Keratinocyte (primary cell): ENCODE measurements around the gene FAM9A. TPM values are rescaled to one million over a fixed set of nuclear protein-coding genes. Genes with fewer than 3 reads are reported as not detected.

Experiments used
- DNase-seq: peaks from one replicate; pipeline ENCODE4 v3.0.0-alpha.2; 2011; ENCODE audit warnings: low read depth, missing footprints, low spot score
- FAIRE-seq: peaks from 2 replicates; lab custom pipeline; 2011; peaks lifted over from hg19 to GRCh38; lab: Jason Lieb, UNC
- H2AFZ ChIP-seq: 2 replicates; pipeline ENCODE4 v1.6.0; 2012; ENCODE audit warnings: low read length, control low read depth, inconsistent platforms; ENCODE audit not compliant: control insufficient read depth
- H3K27ac ChIP-seq: 2 replicates; pipeline ENCODE4 v1.5.1; 2011; ENCODE audit warnings: low read length; ENCODE audit not compliant: control insufficient read depth, insufficient read depth
- H3K27me3 ChIP-seq: 3 replicates; pipeline ENCODE4 v1.6.0; 2011; ENCODE audit warnings: low read length; ENCODE audit not compliant: control insufficient read depth, insufficient read depth; ENCODE audit errors: extremely low read depth
- H3K36me3 ChIP-seq, 2 experiments: 2 replicates in 1 of 2; 3 replicates in 1 of 2; pipeline ENCODE4 v1.5.1; 2011; ENCODE audit warnings: low read length in 2 of 2, mild to moderate bottlenecking in 1 of 2; ENCODE audit not compliant: control insufficient read depth in 2 of 2, insufficient read depth in 2 of 2; ENCODE audit errors: extremely low read depth in 1 of 2
- H3K4me1 ChIP-seq: 3 replicates; pipeline ENCODE4 v1.5.1; 2011; ENCODE audit warnings: low read length; ENCODE audit not compliant: control insufficient read depth, insufficient read depth; ENCODE audit errors: extremely low read depth
- H3K4me2 ChIP-seq: 3 replicates; pipeline ENCODE4 v1.6.0; 2011; ENCODE audit warnings: low read depth, low read length; ENCODE audit not compliant: control insufficient read depth, insufficient read depth; ENCODE audit errors: extremely low read depth
- H3K4me3 ChIP-seq, 3 experiments: fragments of 200-600 bp in 1 of 3; sonication (generic) in 1 of 3; 2 replicates in 2 of 3; 3 replicates in 1 of 3; pipeline ENCODE4 v1.5.1; 2011 to 2016; ENCODE audit warnings: low read length in 3 of 3, mild to moderate bottlenecking in 3 of 3, control low read depth in 2 of 3, inconsistent platforms in 1 of 3, low read depth in 1 of 3, mixed read lengths in 1 of 3, mixed run types in 1 of 3, moderate library complexity in 1 of 3; ENCODE audit not compliant: control insufficient read depth in 2 of 3, insufficient read depth in 2 of 3; ENCODE audit errors: extremely low read depth in 1 of 3
- H3K79me2 ChIP-seq: 2 replicates; pipeline ENCODE4 v1.6.0; 2012; ENCODE audit warnings: low read length; ENCODE audit not compliant: control insufficient read depth, insufficient read depth
- H3K9ac ChIP-seq: 3 replicates; pipeline ENCODE4 v1.6.0; 2011; ENCODE audit warnings: low read length; ENCODE audit not compliant: control insufficient read depth, insufficient read depth; ENCODE audit errors: extremely low read depth
- H3K9me1 ChIP-seq: 3 replicates; pipeline ENCODE4 v1.6.0; 2011; ENCODE audit warnings: low read length; ENCODE audit not compliant: control insufficient read depth, insufficient read depth; ENCODE audit errors: extremely low read depth
- H3K9me3 ChIP-seq: 2 replicates; pipeline ENCODE4 v1.5.1; 2012; ENCODE audit warnings: low read depth, low read length; ENCODE audit not compliant: control insufficient read depth
- H4K20me1 ChIP-seq: 3 replicates; pipeline ENCODE4 v1.6.0; 2011; ENCODE audit warnings: low read length; ENCODE audit not compliant: control insufficient read depth, insufficient read depth; ENCODE audit errors: extremely low read depth
- CTCF ChIP-seq, 3 experiments: IDR thresholded peaks in 1 of 3; conservative IDR thresholded peaks in 1 of 3; optimal IDR thresholded peaks in 1 of 3; 2 replicates in 2 of 3; 3 replicates in 1 of 3; pipeline versions ENCODE3 to v1.5.1; 2011; ENCODE audit warnings: low read length in 3 of 3, mild to moderate bottlenecking in 3 of 3, moderate library complexity in 2 of 3, control low read depth in 1 of 3, inconsistent platforms in 1 of 3; ENCODE audit not compliant: insufficient read depth in 2 of 3; ENCODE audit errors: extremely low read depth in 1 of 3
- EZH2 ChIP-seq: IDR thresholded peaks from one replicate; pipeline ENCODE4 v1.6.1; 2012; ENCODE audit warnings: inconsistent platforms, mild to moderate bottlenecking, low read length, moderate library complexity
- dilution Hi-C: fragments of 300-500 bp; cut with MboI; formaldehyde crosslinking; loops from one replicate; pipeline ENCODE4 v1.7.0; 2020; ENCODE audit warnings: low sequenced_read_pairs; ENCODE audit not compliant: extremely low pct_ligation_motif_present
- polyA plus RNA-seq, 5 experiments: library from polyadenylated mRNA; depleted of rRNA in 3 of 5; stranded (reverse) in 3 of 5; stranded (forward) in 1 of 5; unstranded in 1 of 5; fragments of >200 nt; gene quantifications; 1 replicate in 1 of 5; 2 replicates in 3 of 5; 3 replicates in 1 of 5; pipeline versions ENCODE4 v1.2.1 to v1.2.3, GENCODE V29; 2011 to 2012; ENCODE audit warnings: missing spikeins in 2 of 5, low read depth in 1 of 5, low replicate concordance in 1 of 5

FAM9A gene
- polyA plus RNA-seq, 1 donor (not counting 4 experiments of a cell fraction or from before 2014, with no cell fraction given) = not detected

- no peak overlapping the region for H2AFZ ChIP-seq
- H3K9me1 ChIP-seq = no peaks in the 10 kb centered on the region
- H3K9ac ChIP-seq = no peak overlapping the region
- peaks cover 20% of the 10 kb centered on the region for H3K4me1 ChIP-seq
- TF ChIP-seq EZH2 (no peak), CTCF (optimal IDR thresholded peaks at IDR 0.05 in 1 of 3, IDR thresholded peaks at IDR 0.05 in 1 of 3, conservative IDR thresholded peaks at IDR 0.05 in 1 of 3; ENCODE audit: extremely low read depth in 1 of 3, insufficient read depth in 2 of 3, low read length in 3 of 3) (no peak)
- no peak overlapping the region for H3K4me2 ChIP-seq
- H3K36me3 ChIP-seq = no peaks in the 10 kb centered on the region
- no peak overlapping the region for H3K4me3 ChIP-seq
- dilution Hi-C loops = no loop called here
- H3K27me3 ChIP-seq = no peaks in the 10 kb centered on the region
- no peaks in the 10 kb centered on the region for H4K20me1 ChIP-seq
- H3K79me2 ChIP-seq = no peaks in the 10 kb centered on the region
- H3K27ac ChIP-seq = no peak overlapping the region
- FAIRE-seq (no peak), DNase-seq (no peak)
- no peaks in the 10 kb centered on the region for H3K9me3 ChIP-seq
These were observed 46.2 kb upstream of the FAM9A start for GRCh38 chrX:8847360-8847759.

GRCh38 chrX:8846266-8846665, 45.1 kb upstream of the FAM9A start:
- H4K20me1 ChIP-seq = no peaks in the 10 kb centered on the region
- H2AFZ ChIP-seq = no peak overlapping the region
- FAIRE-seq = no peak
- H3K4me2 ChIP-seq = no peak overlapping the region
- no peak for DNase-seq
- H3K4me1 ChIP-seq = peaks cover 20% of the 10 kb centered on the region
- no peak overlapping the region for H3K27ac ChIP-seq
- H3K9me1 ChIP-seq = no peaks in the 10 kb centered on the region
- H3K4me3 ChIP-seq = no peak overlapping the region
- no peaks in the 10 kb centered on the region for H3K79me2 ChIP-seq
- no peaks in the 10 kb centered on the region for H3K27me3 ChIP-seq
- no peak overlapping the region for H3K9ac ChIP-seq
- no peak for TF ChIP-seq EZH2
- dilution Hi-C loops = no loop called here
- no peaks in the 10 kb centered on the region for H3K36me3 ChIP-seq
- no peaks in the 10 kb centered on the region for H3K9me3 ChIP-seq

GRCh38 chrX:8845469-8845868, 44.3 kb upstream of the FAM9A start:
- Histone ChIP-seq H3K4me3 (no peak overlapping the region), H3K36me3 (no peaks in the 10 kb centered on the region), H2AFZ (no peak overlapping the region), H3K79me2 (no peaks in the 10 kb centered on the region), H4K20me1 (no peaks in the 10 kb centered on the region), H3K4me2 (no peak overlapping the region), H3K9me3 (no peaks in the 10 kb centered on the region), H3K9me1 (no peaks in the 10 kb centered on the region), H3K27ac (no peak overlapping the region), H3K9ac (no peak overlapping the region), H3K4me1 (peaks cover 20% of the 10 kb centered on the region), H3K27me3 (no peaks in the 10 kb centered on the region)
- DNase-seq = no peak
- TF ChIP-seq CTCF (optimal IDR thresholded peaks at IDR 0.05 in 1 of 3, IDR thresholded peaks at IDR 0.05 in 1 of 3, conservative IDR thresholded peaks at IDR 0.05 in 1 of 3; ENCODE audit: extremely low read depth in 1 of 3, insufficient read depth in 2 of 3, low read length in 3 of 3) (no peak), EZH2 (no peak)
- FAIRE-seq = no peak
- dilution Hi-C loops = no loop called here
